ENCODE measurements around the gene SDK1.

The SDK1 gene

GRCh38 chr7:4247106-4247876 is 946.2 kb downstream of the SDK1 start:
- H3K27me3 ChIP-seq (ENCODE audit: control insufficient read depth, low read length), result no peaks in the 10 kb centered on the region
- H4K20me1 ChIP-seq (ENCODE audit: control insufficient read depth, insufficient read depth, low read depth, low read length), result no peaks in the 10 kb centered on the region
- peaks cover 36% of the 10 kb centered on the region for H3K9me3 ChIP-seq (ENCODE audit: control insufficient read depth, insufficient read depth, low read length)
- no peaks in the 10 kb centered on the region for H3K79me2 ChIP-seq (ENCODE audit: control insufficient read depth, low read length)
- no peaks in the 10 kb centered on the region for H3K4me1 ChIP-seq (ENCODE audit: control insufficient read depth, low read length)
- no peak overlapping the region for H3K4me3 ChIP-seq (ENCODE audit: low read length)
- no peak for TF ChIP-seq EZH2phosphoT487 (IDR thresholded peaks at IDR 0.05; ENCODE audit: borderline replicate concordance, low read length)
- TF ChIP-seq, protein P1, sequence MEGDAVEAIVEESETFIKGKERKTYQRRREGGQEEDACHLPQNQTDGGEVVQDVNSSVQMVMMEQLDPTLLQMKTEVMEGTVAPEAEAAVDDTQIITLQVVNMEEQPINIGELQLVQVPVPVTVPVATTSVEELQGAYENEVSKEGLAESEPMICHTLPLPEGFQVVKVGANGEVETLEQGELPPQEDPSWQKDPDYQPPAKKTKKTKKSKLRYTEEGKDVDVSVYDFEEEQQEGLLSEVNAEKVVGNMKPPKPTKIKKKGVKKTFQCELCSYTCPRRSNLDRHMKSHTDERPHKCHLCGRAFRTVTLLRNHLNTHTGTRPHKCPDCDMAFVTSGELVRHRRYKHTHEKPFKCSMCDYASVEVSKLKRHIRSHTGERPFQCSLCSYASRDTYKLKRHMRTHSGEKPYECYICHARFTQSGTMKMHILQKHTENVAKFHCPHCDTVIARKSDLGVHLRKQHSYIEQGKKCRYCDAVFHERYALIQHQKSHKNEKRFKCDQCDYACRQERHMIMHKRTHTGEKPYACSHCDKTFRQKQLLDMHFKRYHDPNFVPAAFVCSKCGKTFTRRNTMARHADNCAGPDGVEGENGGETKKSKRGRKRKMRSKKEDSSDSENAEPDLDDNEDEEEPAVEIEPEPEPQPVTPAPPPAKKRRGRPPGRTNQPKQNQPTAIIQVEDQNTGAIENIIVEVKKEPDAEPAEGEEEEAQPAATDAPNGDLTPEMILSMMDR (IDR thresholded peaks at IDR 0.05; ENCODE audit: low read depth, low read length, poor library complexity, severe bottlenecking), result no peak
- no peaks in the 10 kb centered on the region for H3K9me2 ChIP-seq (replicated peaks; ENCODE audit: control insufficient read depth, low read length)
- peaks cover 7% of the 10 kb centered on the region; the same call in 1 of the 2 replicates for H3F3A ChIP-seq (ENCODE audit: control insufficient read depth, insufficient read depth)
- H3K27ac ChIP-seq (ENCODE audit: low read depth, low read length), result no peak overlapping the region
- no peak overlapping the region for H3K4me2 ChIP-seq (ENCODE audit: low read length)
- H3K36me3 ChIP-seq (ENCODE audit: control insufficient read depth, low read length), result no peaks in the 10 kb centered on the region

DNA sequence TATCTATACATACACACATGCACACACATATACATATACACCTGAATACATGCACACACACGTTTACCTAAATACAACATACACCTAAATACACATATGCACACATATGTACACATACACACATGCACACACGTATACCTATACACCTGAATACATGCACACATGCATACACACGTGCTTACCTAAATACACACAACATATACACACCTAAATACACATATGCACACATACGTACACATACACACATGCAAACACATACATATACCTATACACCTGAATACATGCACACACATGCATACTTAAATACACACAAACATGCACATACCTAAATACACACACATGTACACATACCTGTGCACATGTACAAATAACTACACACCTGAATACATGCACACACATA is 947.2 kb downstream of the SDK1 start:
- H3K9me3 ChIP-seq (ENCODE audit: control insufficient read depth, insufficient read depth, low read length), result peaks cover 33% of the 10 kb centered on the region
- no peaks in the 10 kb centered on the region for H3K36me3 ChIP-seq (ENCODE audit: control insufficient read depth, low read length)
- H3K4me3 ChIP-seq (ENCODE audit: low read length), result no peak overlapping the region
- TF ChIP-seq EZH2phosphoT487 (IDR thresholded peaks at IDR 0.05; ENCODE audit: borderline replicate concordance, low read length), result no peak
- TF ChIP-seq, protein P1 (IDR thresholded peaks at IDR 0.05; ENCODE audit: low read depth, low read length, poor library complexity, severe bottlenecking), result no peak
- peaks cover 7% of the 10 kb centered on the region; the same call in 1 of the 2 replicates for H3F3A ChIP-seq (ENCODE audit: control insufficient read depth, insufficient read depth)
- no peaks in the 10 kb centered on the region for H3K27me3 ChIP-seq (ENCODE audit: control insufficient read depth, low read length)
- H3K4me2 ChIP-seq (ENCODE audit: low read length), result no peak overlapping the region
- no peaks in the 10 kb centered on the region for H3K9me2 ChIP-seq (replicated peaks; ENCODE audit: control insufficient read depth, low read length)
- no peaks in the 10 kb centered on the region for H3K79me2 ChIP-seq (ENCODE audit: control insufficient read depth, low read length)
- H3K27ac ChIP-seq (ENCODE audit: low read depth, low read length), result no peak overlapping the region
- no peaks in the 10 kb centered on the region for H4K20me1 ChIP-seq (ENCODE audit: control insufficient read depth, insufficient read depth, low read depth, low read length)
- no peaks in the 10 kb centered on the region for H3K4me1 ChIP-seq (ENCODE audit: control insufficient read depth, low read length)

DNA sequence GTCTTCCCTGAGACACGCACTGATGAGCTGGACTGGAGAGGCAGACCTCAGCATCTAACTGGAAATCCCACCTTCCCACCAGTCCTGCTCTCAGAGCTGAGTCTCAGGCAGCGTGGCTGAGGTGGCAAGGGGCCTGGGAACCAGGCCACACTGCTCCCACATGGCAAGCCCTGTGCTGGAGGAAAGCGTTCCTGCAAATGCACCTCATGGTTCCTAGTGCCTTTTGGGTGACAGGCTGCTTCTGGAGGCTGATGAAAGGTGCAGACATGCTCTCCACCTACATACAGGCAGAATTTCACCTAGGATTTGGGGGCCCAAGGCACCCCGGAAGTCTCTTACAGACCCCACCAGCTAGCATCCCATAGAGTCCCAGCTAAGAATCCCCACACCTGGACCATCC is 948.2 kb downstream of the SDK1 start:
- no peaks in the 10 kb centered on the region for H3K27me3 ChIP-seq (ENCODE audit: control insufficient read depth, low read length)
- peaks cover 7% of the 10 kb centered on the region; the same call in 1 of the 2 replicates for H3F3A ChIP-seq (ENCODE audit: control insufficient read depth, insufficient read depth)
- peaks cover 29% of the 10 kb centered on the region for H3K9me3 ChIP-seq (ENCODE audit: control insufficient read depth, insufficient read depth, low read length)
- H3K9me2 ChIP-seq (replicated peaks; ENCODE audit: control insufficient read depth, low read length), result no peaks in the 10 kb centered on the region
- H3K79me2 ChIP-seq (ENCODE audit: control insufficient read depth, low read length), result no peaks in the 10 kb centered on the region
- no peaks in the 10 kb centered on the region for H3K4me1 ChIP-seq (ENCODE audit: control insufficient read depth, low read length)
- TF ChIP-seq EZH2phosphoT487 (IDR thresholded peaks at IDR 0.05; ENCODE audit: borderline replicate concordance, low read length), result no peak
- TF ChIP-seq, protein P1 (IDR thresholded peaks at IDR 0.05; ENCODE audit: low read depth, low read length, poor library complexity, severe bottlenecking), result no peak
- no peak overlapping the region for H3K4me3 ChIP-seq (ENCODE audit: low read length)
- no peaks in the 10 kb centered on the region for H3K36me3 ChIP-seq (ENCODE audit: control insufficient read depth, low read length)
- H3K4me2 ChIP-seq (ENCODE audit: low read length), result no peak overlapping the region
- no peak overlapping the region for H3K27ac ChIP-seq (ENCODE audit: low read depth, low read length)
- H4K20me1 ChIP-seq (ENCODE audit: control insufficient read depth, insufficient read depth, low read depth, low read length), result no peaks in the 10 kb centered on the region

All from DOHH2 (cell line).